H1 (cell line): ENCODE measurements around the gene NHS. TPM values are rescaled to one million over a fixed set of nuclear protein-coding genes. Genes with fewer than 3 reads are reported as not detected.

ENCODE experiments used
- CTCF ChIP-seq, 3 experiments: IDR thresholded peaks; 1 replicate in 2 of 3; 2 replicates in 1 of 3; pipeline versions ENCODE4 v1.5.1 to v1.6.1; 2011; ENCODE audit warnings: low read length in 3 of 3, mild to moderate bottlenecking in 3 of 3, inconsistent platforms in 2 of 3, low read depth in 1 of 3, moderate library complexity in 1 of 3; ENCODE audit not compliant: insufficient read depth in 1 of 3; ENCODE audit errors: control extremely low read depth in 1 of 3
- RFX5 ChIP-seq: IDR thresholded peaks from 2 replicates; pipeline ENCODE4 v1.6.1; 2011; ENCODE audit warnings: low read depth, low read length, improper control_type of control experiment, borderline replicate concordance
- polyA plus RNA-seq, 7 experiments: library from polyadenylated mRNA; depleted of rRNA in 3 of 7; stranded (reverse) in 5 of 7; unstranded in 2 of 7; fragments of >200 nt in 5 of 7; fragments of 200-250 nt in 2 of 7; gene quantifications; 1 replicate in 5 of 7; 2 replicates in 1 of 7; 4 replicates in 1 of 7; pipeline versions ENCODE4 v1.2.1 to v1.2.3, GENCODE V29; 2011 to 2013; ENCODE audit warnings: missing spikeins in 2 of 7, mixed read lengths in 2 of 7
- total RNA-seq: library from RNA; stranded (reverse); fragmentation: NEBNext Ultra II Directional; extraction: Animal tissue kit (Norgen Biotek cat#: 25700); gene quantifications from 2 replicates; pipeline ENCODE4 v1.2.1, GENCODE V29; 2021

Gene NHS
- total and polyA plus RNA-seq, 2 of the 8 experiments (the other 6 are each of a cell fraction or from before 2014, with no cell fraction given) = 2.2 to 6.7 TPM

GRCh38 chrX:17725181-17725580 lies 350.2 kb downstream of the NHS start (continued):
- TF ChIP-seq CTCF (IDR thresholded peaks at IDR 0.05; ENCODE audit: control extremely low read depth in 1 of 3, insufficient read depth in 1 of 3, low read depth in 1 of 3, low read length in 3 of 3) = no peak
- TF ChIP-seq RFX5 = no peak
